Activated naive CD8-positive, alpha-beta T cell treated with anti-CD3 and anti-CD28 coated beads, Interleukin-2, amount 50 U/mL, for 24 hours (primary cell): ENCODE data around the gene UMOD.

Source experiments
- ATAC-seq: fragments of 150-1000 bp; cut with Tn5 transposase; one replicate; pipeline ENCODE4 v1.10.0; 2021
- DNase-seq: peaks from one replicate; pipeline ENCODE4 v3.0.0; 2021
- H3K27ac Mint-ChIP-seq: one replicate; pipeline ENCODE4 v1.8.0; 2021; ENCODE audit warnings: mild to moderate bottlenecking, mixed read lengths
- H3K27me3 Mint-ChIP-seq: one replicate; pipeline ENCODE4 v1.8.0; 2021; ENCODE audit warnings: mixed read lengths
- H3K36me3 Mint-ChIP-seq: one replicate; pipeline ENCODE4 v1.8.0; 2021; ENCODE audit warnings: low read depth, mixed read lengths
- H3K4me1 Mint-ChIP-seq: one replicate; pipeline ENCODE4 v1.8.0; 2021; ENCODE audit warnings: mixed read lengths
- H3K4me3 Mint-ChIP-seq: one replicate; pipeline ENCODE4 v1.8.0; 2021; ENCODE audit warnings: mild to moderate bottlenecking, moderate library complexity, mixed read lengths
- H3K9me3 Mint-ChIP-seq: one replicate; pipeline ENCODE4 v1.8.0; 2021; ENCODE audit warnings: mixed read lengths

Gene UMOD

GRCh38 chr16:20347666-20348364 is 4.7 kb downstream of the UMOD start:
- no peaks in the 10 kb centered on the region for H3K36me3 Mint-ChIP-seq
- no peak overlapping the region for H3K27ac Mint-ChIP-seq
- ATAC-seq = no peak
- DNase-seq = no peak
- no peaks in the 10 kb centered on the region for H3K27me3 Mint-ChIP-seq
- H3K9me3 Mint-ChIP-seq = no peaks in the 10 kb centered on the region
- H3K4me1 Mint-ChIP-seq = no peaks in the 10 kb centered on the region
- H3K4me3 Mint-ChIP-seq = no peak overlapping the region

- no peak overlapping the region for H3K27ac Mint-ChIP-seq
- no peaks in the 10 kb centered on the region for H3K36me3 Mint-ChIP-seq
- H3K4me1 Mint-ChIP-seq = no peaks in the 10 kb centered on the region
- H3K27me3 Mint-ChIP-seq = peaks cover 2% of the 10 kb centered on the region
- ATAC-seq (no peak), DNase-seq (no peak)
- no peak overlapping the region for H3K4me3 Mint-ChIP-seq
- H3K9me3 Mint-ChIP-seq = no peaks in the 10 kb centered on the region
These were observed 7.9 kb downstream of the UMOD start for GRCh38 chr16:20344611-20345010.

DNA sequence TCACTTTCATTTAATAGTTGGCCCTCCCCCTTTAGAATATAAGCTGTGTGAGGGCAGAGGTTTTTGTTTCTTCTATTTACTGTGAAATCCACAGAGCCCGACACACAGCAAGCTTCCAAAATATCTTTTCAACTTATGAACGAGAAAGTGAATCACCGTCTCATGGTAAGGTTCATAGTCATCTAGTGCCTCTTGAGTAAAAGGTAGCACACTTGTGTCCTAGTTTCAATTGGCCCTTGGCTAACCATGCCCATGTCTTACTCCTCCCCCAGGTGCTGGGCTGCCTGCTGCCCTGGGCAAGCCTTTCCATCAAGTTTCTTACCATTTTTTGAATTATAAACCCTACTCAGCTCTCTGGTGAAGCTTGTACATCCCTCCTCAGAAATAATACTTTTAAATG is 12.8 kb downstream of the UMOD start:
- no peaks in the 10 kb centered on the region for H3K4me1 Mint-ChIP-seq
- H3K4me3 Mint-ChIP-seq = no peak overlapping the region
- peaks cover 2% of the 10 kb centered on the region for H3K27me3 Mint-ChIP-seq
- no peaks in the 10 kb centered on the region for H3K36me3 Mint-ChIP-seq
- DNase-seq (no peak), ATAC-seq (no peak)
- no peak overlapping the region for H3K27ac Mint-ChIP-seq
- H3K9me3 Mint-ChIP-seq = no peaks in the 10 kb centered on the region

DNA sequence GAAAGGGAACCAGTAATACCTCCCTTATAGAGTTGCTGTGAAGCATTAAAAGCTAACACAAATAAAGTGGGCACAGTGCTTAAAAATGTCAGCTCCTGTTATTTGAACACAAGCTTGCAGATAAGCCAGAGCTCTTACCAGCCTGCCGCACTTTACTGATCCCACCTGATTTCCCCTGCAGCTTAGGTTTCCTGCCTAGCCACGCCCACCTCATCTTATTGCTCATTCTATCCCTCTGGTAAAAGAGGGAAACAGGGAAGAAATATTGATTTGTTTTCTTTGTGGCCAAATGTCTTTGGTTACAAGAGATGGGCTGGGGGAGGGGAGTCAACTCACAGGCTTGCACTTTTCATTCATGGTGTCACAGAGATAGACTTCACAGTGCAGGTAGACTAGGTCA is 15.6 kb downstream of the UMOD start:
- Mint-ChIP-seq H3K4me3 (no peak overlapping the region), H3K4me1 (no peaks in the 10 kb centered on the region), H3K9me3 (no peaks in the 10 kb centered on the region), H3K27ac (no peak overlapping the region), H3K36me3 (no peaks in the 10 kb centered on the region), H3K27me3 (peaks cover 2% of the 10 kb centered on the region)
- DNase-seq (no peak), ATAC-seq (no peak)

DNA sequence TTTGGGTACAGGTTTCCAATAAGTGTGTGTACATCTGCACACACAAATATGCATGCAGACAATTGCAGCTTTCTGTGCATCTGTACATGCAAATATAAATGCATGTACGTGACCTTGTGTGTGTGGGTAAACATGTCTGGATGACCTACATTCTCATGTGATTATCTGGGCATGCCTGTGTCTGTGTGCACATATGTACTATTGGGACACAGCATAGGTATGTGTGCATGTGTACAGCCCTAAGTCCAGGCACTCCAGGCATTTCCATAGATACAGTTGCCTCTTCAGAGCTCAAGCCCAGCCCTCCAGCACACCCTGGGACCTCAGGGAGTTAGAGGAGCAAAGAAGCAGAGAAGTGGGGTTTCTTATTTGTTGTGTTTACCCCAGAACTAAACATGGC is 18.1 kb downstream of the UMOD start:
- no peak overlapping the region for H3K27ac Mint-ChIP-seq
- no peaks in the 10 kb centered on the region for H3K4me1 Mint-ChIP-seq
- no peaks in the 10 kb centered on the region for H3K9me3 Mint-ChIP-seq
- no peak for DNase-seq
- H3K27me3 Mint-ChIP-seq = peaks cover 2% of the 10 kb centered on the region
- ATAC-seq = no peak
- H3K4me3 Mint-ChIP-seq = no peak overlapping the region
- no peaks in the 10 kb centered on the region for H3K36me3 Mint-ChIP-seq

- H3K9me3 Mint-ChIP-seq = no peaks in the 10 kb centered on the region
- no peaks in the 10 kb centered on the region for H3K4me1 Mint-ChIP-seq
- peaks cover 2% of the 10 kb centered on the region for H3K27me3 Mint-ChIP-seq
- no peaks in the 10 kb centered on the region for H3K36me3 Mint-ChIP-seq
- ATAC-seq (no peak), DNase-seq (no peak)
- no peak overlapping the region for H3K4me3 Mint-ChIP-seq
- no peak overlapping the region for H3K27ac Mint-ChIP-seq
These were observed 19.4 kb downstream of the UMOD start for GRCh38 chr16:20333120-20333519.

DNA sequence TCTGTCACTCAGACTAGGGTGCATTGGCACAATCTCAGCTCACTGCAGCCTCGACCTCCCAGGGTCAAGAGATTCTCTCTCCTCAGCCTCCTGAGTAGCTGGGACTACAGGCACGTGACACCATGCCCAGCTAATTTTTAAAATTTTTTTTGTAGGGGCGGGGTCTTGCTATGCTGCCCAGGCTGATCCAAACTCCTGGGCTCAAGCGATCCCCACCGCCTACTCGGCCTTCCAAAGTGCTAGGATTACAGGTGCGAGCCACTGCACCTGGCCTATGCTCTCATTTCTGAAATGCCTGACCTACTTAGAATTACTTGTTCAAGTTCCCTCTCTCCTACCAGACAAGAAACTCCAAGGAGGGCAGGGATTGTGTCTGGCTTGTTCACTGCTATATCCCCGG is 20.1 kb downstream of the UMOD start:
- Mint-ChIP-seq H3K27me3 (peaks cover 2% of the 10 kb centered on the region), H3K27ac (no peak overlapping the region), H3K4me3 (no peak overlapping the region), H3K36me3 (no peaks in the 10 kb centered on the region), H3K4me1 (no peaks in the 10 kb centered on the region), H3K9me3 (no peaks in the 10 kb centered on the region)
- DNase-seq (no peak), ATAC-seq (no peak)

DNA sequence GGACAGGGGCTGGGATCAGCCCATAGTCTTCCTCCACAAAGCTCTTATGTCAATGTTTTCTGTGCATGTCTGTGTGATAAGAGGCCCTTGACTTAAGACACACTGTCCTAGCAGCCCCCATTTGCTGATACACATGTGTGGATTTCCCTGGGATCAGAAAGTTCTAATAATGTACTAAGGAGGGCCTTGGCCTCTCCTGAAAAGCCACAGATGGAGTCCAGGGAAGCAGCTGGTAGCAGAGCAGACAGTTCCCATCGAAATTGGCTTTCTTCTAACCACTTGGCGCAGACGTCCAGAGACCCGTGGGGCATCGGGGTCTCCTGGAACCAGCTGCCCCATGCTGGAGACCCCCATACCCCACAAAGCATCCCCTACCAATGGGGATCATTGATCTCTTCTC is 20.9 kb downstream of the UMOD start:
- Mint-ChIP-seq H3K4me3 (no peak overlapping the region), H3K27ac (no peak overlapping the region), H3K27me3 (peaks cover 2% of the 10 kb centered on the region), H3K4me1 (no peaks in the 10 kb centered on the region), H3K9me3 (no peaks in the 10 kb centered on the region), H3K36me3 (no peaks in the 10 kb centered on the region)
- ATAC-seq (no peak), DNase-seq (no peak)

DNA sequence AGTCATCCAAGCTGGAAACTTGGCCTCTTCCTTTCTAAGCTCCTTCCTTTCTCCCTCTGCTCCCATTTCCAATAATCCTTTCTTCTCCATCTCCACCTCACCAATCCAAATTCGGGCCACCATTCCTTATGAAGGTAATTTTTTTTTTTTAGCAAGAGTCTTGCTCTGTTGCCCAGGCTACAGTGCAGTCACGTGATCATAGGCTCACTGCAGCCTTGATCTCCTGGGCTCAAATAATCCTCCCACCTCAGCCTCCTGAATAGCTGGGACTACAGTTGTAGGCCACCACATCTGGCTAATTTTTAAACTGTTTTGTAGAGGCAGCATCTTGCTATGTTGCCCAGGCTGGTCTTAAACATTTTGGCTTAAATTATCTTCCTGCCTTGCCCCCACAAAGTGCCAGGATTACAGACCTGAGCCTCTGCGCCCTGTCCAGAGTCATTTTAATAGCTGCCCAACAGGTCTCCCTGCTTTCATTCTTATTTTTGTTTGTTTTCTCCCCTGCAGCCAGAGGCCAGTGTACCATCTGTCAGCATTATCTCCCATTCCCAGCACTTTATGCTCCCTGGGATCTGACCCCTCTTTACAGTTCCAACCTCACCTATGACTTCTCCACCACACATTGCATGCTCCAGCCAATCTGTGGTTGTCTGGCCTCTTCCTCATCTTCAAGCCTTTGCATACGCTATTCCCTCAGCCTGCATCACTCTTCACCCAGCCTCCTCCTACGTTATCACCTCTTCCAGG is 22.9 kb downstream of the UMOD start:
- no peak for DNase-seq
- Mint-ChIP-seq H3K36me3 (no peaks in the 10 kb centered on the region), H3K4me1 (no peaks in the 10 kb centered on the region), H3K9me3 (no peaks in the 10 kb centered on the region), H3K27ac (no peak overlapping the region), H3K27me3 (peaks cover 2% of the 10 kb centered on the region), H3K4me3 (no peak overlapping the region)
- ATAC-seq = no peak

- ATAC-seq = no peak
- no peak for DNase-seq
- no peaks in the 10 kb centered on the region for H3K9me3 Mint-ChIP-seq
- H3K27me3 Mint-ChIP-seq = peaks cover 3% of the 10 kb centered on the region
- H3K27ac Mint-ChIP-seq = no peak within 1 kb of the TSS
- H3K36me3 Mint-ChIP-seq = no peaks in the 10 kb centered on the region
- H3K4me1 Mint-ChIP-seq = no peaks in the 10 kb centered on the region
- no peak within 1 kb of the TSS for H3K4me3 Mint-ChIP-seq
These were observed 25.0 kb downstream of the UMOD start, which contains the start of gene GP2 for GRCh38 chr16:20327444-20328041. Gene GP2 (minus strand): TSS chr16:20327513. CDS start chr16:20326431, 1,082 bp downstream.

GRCh38 chr16:20326321-20326720 is 26.2 kb downstream of the UMOD start:
- ATAC-seq (no peak), DNase-seq (no peak)
- no peaks in the 10 kb centered on the region for H3K4me1 Mint-ChIP-seq
- H3K27ac Mint-ChIP-seq = no peak overlapping the region
- H3K9me3 Mint-ChIP-seq = no peaks in the 10 kb centered on the region
- H3K27me3 Mint-ChIP-seq = peaks cover 3% of the 10 kb centered on the region
- H3K4me3 Mint-ChIP-seq = no peak overlapping the region
- H3K36me3 Mint-ChIP-seq = no peaks in the 10 kb centered on the region

GRCh38 chr16:20325005-20325404 is 27.5 kb downstream of the UMOD start:
- Mint-ChIP-seq H3K4me3 (no peak overlapping the region), H3K4me1 (no peaks in the 10 kb centered on the region), H3K27ac (no peak overlapping the region), H3K36me3 (no peaks in the 10 kb centered on the region), H3K27me3 (peaks cover 1% of the 10 kb centered on the region), H3K9me3 (no peaks in the 10 kb centered on the region)
- no peak for ATAC-seq
- DNase-seq = no peak

DNA sequence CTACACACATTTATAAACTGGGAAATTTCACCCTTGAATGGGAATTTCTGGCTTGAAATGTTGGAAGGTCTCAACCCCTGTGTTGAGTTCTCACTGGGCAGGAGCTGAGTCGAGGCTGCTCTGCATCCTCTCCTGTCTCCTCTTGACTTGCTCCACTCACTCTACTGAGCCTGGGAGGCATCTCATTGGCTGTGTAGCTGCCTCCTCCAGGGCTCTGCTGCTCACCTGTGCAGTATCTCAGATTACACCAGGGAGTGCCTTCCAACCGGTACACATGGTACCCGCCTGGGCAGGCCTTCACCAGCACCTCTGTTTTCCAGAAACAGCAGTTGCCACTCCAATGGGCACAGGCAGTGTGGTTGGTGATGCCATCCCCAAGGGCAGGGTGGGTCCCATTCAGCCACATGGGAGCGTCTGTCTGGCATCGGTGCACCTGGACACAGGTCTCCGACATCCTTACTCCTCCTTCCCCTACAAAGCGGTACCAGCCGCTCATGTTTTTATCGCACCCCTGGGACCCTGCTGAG is 28.9 kb downstream of the UMOD start:
- no peak for ATAC-seq

DNA sequence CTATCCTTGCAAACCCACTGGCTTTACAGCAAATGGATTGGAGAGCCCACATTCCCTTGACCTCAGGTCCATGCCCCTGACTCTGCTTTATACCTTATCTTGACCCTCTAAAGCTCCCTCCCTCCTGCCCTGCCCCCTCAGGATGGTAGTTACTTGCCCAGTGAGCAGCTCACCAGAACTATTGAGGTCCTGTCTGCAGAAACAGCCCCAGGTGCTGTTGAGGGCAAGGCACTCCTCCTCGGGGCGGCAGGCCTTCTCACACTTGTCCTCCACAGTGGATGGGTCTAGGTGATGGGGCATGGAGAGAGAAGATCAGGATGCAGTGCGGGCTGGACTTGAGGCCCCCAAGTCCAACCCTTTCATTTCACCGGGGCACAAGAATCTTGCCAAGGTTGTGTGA is 29.8 kb downstream of the UMOD start:
- Mint-ChIP-seq H3K36me3 (no peaks in the 10 kb centered on the region), H3K4me1 (no peaks in the 10 kb centered on the region), H3K9me3 (no peaks in the 10 kb centered on the region), H3K27me3 (peaks cover 1% of the 10 kb centered on the region), H3K4me3 (no peak overlapping the region), H3K27ac (no peak overlapping the region)
- no peak for ATAC-seq
- no peak for DNase-seq

More for the DNA sequence above, 28.9 kb downstream of the UMOD start:
- no peak for DNase-seq
- Mint-ChIP-seq H3K36me3 (no peaks in the 10 kb centered on the region), H3K4me3 (no peak overlapping the region), H3K27ac (no peak overlapping the region), H3K9me3 (no peaks in the 10 kb centered on the region), H3K4me1 (no peaks in the 10 kb centered on the region), H3K27me3 (peaks cover 1% of the 10 kb centered on the region)

GRCh38 chr16:20321671-20322070 is 30.8 kb downstream of the UMOD start:
- no peaks in the 10 kb centered on the region for H3K36me3 Mint-ChIP-seq
- H3K9me3 Mint-ChIP-seq = no peaks in the 10 kb centered on the region
- H3K27me3 Mint-ChIP-seq = peaks cover 1% of the 10 kb centered on the region
- no peak overlapping the region for H3K4me3 Mint-ChIP-seq
- ATAC-seq = no peak
- no peaks in the 10 kb centered on the region for H3K4me1 Mint-ChIP-seq
- DNase-seq = no peak
- no peak overlapping the region for H3K27ac Mint-ChIP-seq
